Stimulated activated CD4-positive, alpha-beta T cell treated with anti-CD3 and anti-CD28 coated beads, TNF-alpha, amount 100 ng/mL, for 1 hour (primary cell): ENCODE results near the gene SOX8.
"Not testable (repeated sequence)": the region's sequence is repeated elsewhere in the genome, so short reads cannot be mapped to it uniquely, and the experiment has no call there.

Source experiments
- DNase-seq, 3 donors: peaks; one replicate each; pipeline ENCODE4 v3.0.0-alpha.2; 2020; ENCODE audit warnings: low read depth in 3 of 3, low spot score in 1 of 3

SOX8 gene

GRCh38 chr16:1024138-1024537 lies 42.6 kb downstream of the SOX8 start:
- no peak for DNase-seq

- DNase-seq, result not testable (repeated sequence)
Observed at GRCh38 chr16:1025183-1025809, 43.7 kb downstream of the SOX8 start.

- no peak for DNase-seq
Observed at GRCh38 chr16:1026057-1026783, 44.6 kb downstream of the SOX8 start.

GRCh38 chr16:1026784-1027500 lies 45.4 kb downstream of the SOX8 start:
- DNase-seq, result no peak

- no peak for DNase-seq
Observed at GRCh38 chr16:1027501-1027815, 45.9 kb downstream of the SOX8 start.

- no peak for DNase-seq
Observed at GRCh38 chr16:1028056-1028455, 46.5 kb downstream of the SOX8 start.

- DNase-seq, result no peak
Observed at GRCh38 chr16:1028524-1029258, 47.1 kb downstream of the SOX8 start.

GRCh38 chr16:1029259-1029545 lies 47.6 kb downstream of the SOX8 start:
- no peak for DNase-seq

- DNase-seq, result no peak
Observed at GRCh38 chr16:1030473-1030901, 48.9 kb downstream of the SOX8 start.

GRCh38 chr16:1031666-1032065 lies 50.1 kb downstream of the SOX8 start:
- no peak for DNase-seq

- DNase-seq, result no peak
Observed at GRCh38 chr16:1032607-1033006, 51.0 kb downstream of the SOX8 start.

GRCh38 chr16:1033128-1033679 lies 51.6 kb downstream of the SOX8 start:
- no peak for DNase-seq

- no peak for DNase-seq
Observed at GRCh38 chr16:1034230-1035065, 52.9 kb downstream of the SOX8 start.

- no peak for DNase-seq
Observed at GRCh38 chr16:1035066-1035415, 53.5 kb downstream of the SOX8 start.

GRCh38 chr16:1036166-1036565 lies 54.6 kb downstream of the SOX8 start:
- DNase-seq, result no peak
